Epithelial cell of esophagus (primary cell): ENCODE results near the gene OSBPL7.
A peak's percentile ranks its signal among the peaks of the same experiment; 100 is the strongest.

Experiments
- DNase-seq: peaks from one replicate; pipeline ENCODE4 v3.0.0; 2010; ENCODE audit warnings: low read depth
- H3K4me3 ChIP-seq: 2 replicates; pipeline ENCODE4 v1.5.1; 2011; ENCODE audit warnings: mild to moderate bottlenecking, low read length, control low read depth
- CTCF ChIP-seq: IDR thresholded peaks from 2 replicates; pipeline ENCODE4 v1.5.1; 2011; ENCODE audit warnings: low read depth, mild to moderate bottlenecking, low read length, control low read depth, inconsistent platforms; ENCODE audit not compliant: insufficient read depth; ENCODE audit errors: missing control alignments

OSBPL7 gene

GRCh38 chr17:47810901-47811635 is 10.5 kb downstream of the OSBPL7 start:
- no peak overlapping the region for H3K4me3 ChIP-seq
- DNase-seq, result no peak
- TF ChIP-seq CTCF, result no peak

GRCh38 chr17:47810200-47810821 is 11.3 kb downstream of the OSBPL7 start:
- H3K4me3 ChIP-seq, result no peak overlapping the region
- TF ChIP-seq CTCF, result no peak
- DNase-seq, result peak; percentile 96

GRCh38 chr17:47808830-47809480 is 12.6 kb downstream of the OSBPL7 start:
- DNase-seq, result no peak
- H3K4me3 ChIP-seq, result no peak overlapping the region
- TF ChIP-seq CTCF, result no peak

DNA sequence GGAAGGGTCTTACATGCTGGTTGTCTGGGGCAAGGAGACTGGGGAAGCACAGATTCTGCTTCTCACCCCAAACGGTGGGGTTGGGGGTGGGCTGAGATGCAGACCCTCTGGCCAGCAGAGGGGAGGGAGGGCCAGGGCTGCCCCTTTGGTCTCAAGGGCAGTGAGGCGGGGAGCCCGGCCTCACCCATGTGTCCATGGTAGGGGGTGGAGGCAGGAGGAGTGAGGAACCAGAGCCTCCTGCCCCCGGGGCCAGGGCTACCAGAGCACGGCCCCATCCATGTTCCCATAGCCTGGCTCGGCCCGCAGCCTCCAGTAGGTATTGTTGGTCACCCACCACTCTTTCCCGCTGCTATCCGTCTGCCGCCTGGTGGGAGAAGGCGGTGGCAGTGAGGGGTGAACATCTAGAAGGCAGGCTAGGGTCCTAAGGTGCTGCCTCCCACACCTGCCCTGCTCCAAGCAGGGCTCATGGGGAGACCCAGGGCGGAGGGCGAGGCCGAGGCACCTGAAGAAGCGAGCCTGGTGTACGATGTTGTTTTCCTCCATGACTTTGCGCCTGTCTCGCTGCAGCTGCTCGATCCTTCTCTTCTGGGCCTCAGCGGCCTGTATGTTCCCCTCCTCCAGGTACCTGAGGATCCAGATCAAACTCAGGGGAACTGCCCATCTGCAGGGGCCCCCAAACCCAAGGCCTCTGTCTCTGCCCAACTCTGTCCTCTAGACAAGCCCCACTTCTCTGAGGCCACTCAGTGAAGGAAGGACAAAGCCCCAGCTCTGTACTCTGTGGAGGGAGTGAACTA is 13.4 kb downstream of the OSBPL7 start:
- no peak for DNase-seq
- TF ChIP-seq CTCF, result no peak
- no peak overlapping the region for H3K4me3 ChIP-seq

GRCh38 chr17:47807421-47807820 is 14.2 kb downstream of the OSBPL7 start:
- no peak for TF ChIP-seq CTCF
- no peak for DNase-seq
- H3K4me3 ChIP-seq, result no peak overlapping the region

DNA sequence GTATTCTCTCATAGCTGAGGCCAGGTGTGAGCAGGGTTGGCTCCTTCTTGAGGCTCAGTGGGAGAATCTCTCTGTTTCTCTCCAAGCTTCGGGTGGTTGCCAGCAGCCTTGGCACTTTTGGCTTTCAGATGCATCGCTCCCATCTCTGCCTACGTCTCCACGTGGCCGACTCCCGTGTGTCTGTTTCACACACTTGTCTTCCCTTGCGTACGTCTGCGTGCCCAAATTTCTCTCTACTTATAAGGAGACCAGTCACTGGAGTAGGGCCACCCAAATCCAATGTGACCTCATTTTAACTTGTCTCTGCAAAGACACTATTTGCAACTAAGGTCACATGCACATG is 14.7 kb downstream of the OSBPL7 start:
- no peak for DNase-seq
- no peak overlapping the region for H3K4me3 ChIP-seq
- TF ChIP-seq CTCF, result no peak
